Activated CD8-positive, alpha-beta T cell treated with anti-CD3 and anti-CD28 coated beads for 36 hours (primary cell): ENCODE data around the gene L1CAM. TPM values are rescaled to one million over a fixed set of nuclear protein-coding genes. Genes with fewer than 3 reads are reported as not detected.

ENCODE experiments used
- ATAC-seq: fragments of 200-7000 bp; cut with Tn5 transposase; one replicate; pipeline ENCODE4 v1.10.0; 2021; ENCODE audit warnings: mild to moderate bottlenecking, moderate library complexity
- CTCF ChIA-PET: fragments of 350-600 bp; sonication (Branson Sonifier 250); formaldehyde crosslinking; loops from one replicate; lab custom pipeline; 2021; ENCODE audit warnings: antibody characterized with exemption; lab: Charles Lee
- POLR2A ChIA-PET: fragments of 350-600 bp; sonication (Branson Sonifier 250); formaldehyde crosslinking; loops from one replicate; lab custom pipeline; 2021; ENCODE audit warnings: antibody characterized with exemption; lab: Charles Lee
- DNase-seq: peaks from one replicate; pipeline ENCODE4 v3.0.0-alpha.2; 2020
- H3K27ac Mint-ChIP-seq: one replicate; pipeline ENCODE4 v1.8.0; 2021; ENCODE audit warnings: mild to moderate bottlenecking, mixed read lengths
- H3K27me3 Mint-ChIP-seq: one replicate; pipeline ENCODE4 v1.8.0; 2021; ENCODE audit warnings: mixed read lengths
- H3K36me3 Mint-ChIP-seq: one replicate; pipeline ENCODE4 v1.8.0; 2021; ENCODE audit warnings: low read depth, mixed read lengths
- H3K4me1 Mint-ChIP-seq: one replicate; pipeline ENCODE4 v1.8.0; 2021; ENCODE audit warnings: low read depth, mixed read lengths
- H3K4me3 Mint-ChIP-seq: one replicate; pipeline ENCODE4 v1.8.0; 2021; ENCODE audit warnings: mild to moderate bottlenecking, moderate library complexity, mixed read lengths
- H3K9me3 Mint-ChIP-seq: one replicate; pipeline ENCODE4 v1.8.0; 2021; ENCODE audit warnings: mixed read lengths
- intact Hi-C: fragments of 100-400 bp; cut with micrococcal nuclease; formaldehyde crosslinking; loops from one replicate; pipeline ENCODE4 v1.10.0; 2022
- total RNA-seq, 2 experiments: library from RNA; stranded (reverse); gene quantifications; one replicate each; pipeline ENCODE4 v1.2.3, GENCODE V29; 2021
- TF ChIP-seq, protein P1 (sequence below): fragments of 200-600 bp; IDR thresholded peaks from one replicate; pipeline ENCODE4 v1.8.0; 2022; ENCODE audit warnings: antibody characterized with exemption, mild to moderate bottlenecking

The L1CAM gene
- total RNA-seq, 2 experiments from 2014 or later = 2.1 to 2.2 TPM

DNA sequence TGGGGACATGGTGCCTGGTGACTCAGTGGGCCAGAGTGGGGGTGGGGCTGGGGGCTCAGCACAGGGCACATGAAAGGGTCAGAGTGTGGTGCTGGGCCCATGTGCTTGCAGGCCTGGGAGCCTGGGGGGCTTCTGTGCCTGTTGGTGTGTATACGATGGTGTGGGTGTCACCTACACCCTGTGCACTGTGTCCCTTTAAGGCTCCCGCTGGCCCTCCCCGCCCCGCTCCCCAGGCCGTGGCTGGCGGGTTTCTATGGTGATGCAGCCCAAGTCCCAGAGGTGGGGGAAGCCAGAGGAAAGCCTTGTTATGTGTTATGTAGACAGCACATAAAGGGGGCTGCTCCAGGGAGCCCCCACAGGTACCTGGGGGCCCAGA lies 5.5 kb downstream of the L1CAM start:
- no peaks in the 10 kb centered on the region for H3K9me3 Mint-ChIP-seq
- ChIA-PET CTCF (no interaction called here), POLR2A (no interaction called here)
- no peak for DNase-seq
- no peaks in the 10 kb centered on the region for H3K36me3 Mint-ChIP-seq
- no peak overlapping the region for H3K27ac Mint-ChIP-seq
- no peak overlapping the region for H3K4me3 Mint-ChIP-seq
- H3K27me3 Mint-ChIP-seq = peaks cover 29% of the 10 kb centered on the region
- TF ChIP-seq, protein P1, sequence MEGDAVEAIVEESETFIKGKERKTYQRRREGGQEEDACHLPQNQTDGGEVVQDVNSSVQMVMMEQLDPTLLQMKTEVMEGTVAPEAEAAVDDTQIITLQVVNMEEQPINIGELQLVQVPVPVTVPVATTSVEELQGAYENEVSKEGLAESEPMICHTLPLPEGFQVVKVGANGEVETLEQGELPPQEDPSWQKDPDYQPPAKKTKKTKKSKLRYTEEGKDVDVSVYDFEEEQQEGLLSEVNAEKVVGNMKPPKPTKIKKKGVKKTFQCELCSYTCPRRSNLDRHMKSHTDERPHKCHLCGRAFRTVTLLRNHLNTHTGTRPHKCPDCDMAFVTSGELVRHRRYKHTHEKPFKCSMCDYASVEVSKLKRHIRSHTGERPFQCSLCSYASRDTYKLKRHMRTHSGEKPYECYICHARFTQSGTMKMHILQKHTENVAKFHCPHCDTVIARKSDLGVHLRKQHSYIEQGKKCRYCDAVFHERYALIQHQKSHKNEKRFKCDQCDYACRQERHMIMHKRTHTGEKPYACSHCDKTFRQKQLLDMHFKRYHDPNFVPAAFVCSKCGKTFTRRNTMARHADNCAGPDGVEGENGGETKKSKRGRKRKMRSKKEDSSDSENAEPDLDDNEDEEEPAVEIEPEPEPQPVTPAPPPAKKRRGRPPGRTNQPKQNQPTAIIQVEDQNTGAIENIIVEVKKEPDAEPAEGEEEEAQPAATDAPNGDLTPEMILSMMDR = no peak
- no peak for ATAC-seq
- intact Hi-C loops = no loop called here
- H3K4me1 Mint-ChIP-seq = peaks cover 18% of the 10 kb centered on the region

DNA sequence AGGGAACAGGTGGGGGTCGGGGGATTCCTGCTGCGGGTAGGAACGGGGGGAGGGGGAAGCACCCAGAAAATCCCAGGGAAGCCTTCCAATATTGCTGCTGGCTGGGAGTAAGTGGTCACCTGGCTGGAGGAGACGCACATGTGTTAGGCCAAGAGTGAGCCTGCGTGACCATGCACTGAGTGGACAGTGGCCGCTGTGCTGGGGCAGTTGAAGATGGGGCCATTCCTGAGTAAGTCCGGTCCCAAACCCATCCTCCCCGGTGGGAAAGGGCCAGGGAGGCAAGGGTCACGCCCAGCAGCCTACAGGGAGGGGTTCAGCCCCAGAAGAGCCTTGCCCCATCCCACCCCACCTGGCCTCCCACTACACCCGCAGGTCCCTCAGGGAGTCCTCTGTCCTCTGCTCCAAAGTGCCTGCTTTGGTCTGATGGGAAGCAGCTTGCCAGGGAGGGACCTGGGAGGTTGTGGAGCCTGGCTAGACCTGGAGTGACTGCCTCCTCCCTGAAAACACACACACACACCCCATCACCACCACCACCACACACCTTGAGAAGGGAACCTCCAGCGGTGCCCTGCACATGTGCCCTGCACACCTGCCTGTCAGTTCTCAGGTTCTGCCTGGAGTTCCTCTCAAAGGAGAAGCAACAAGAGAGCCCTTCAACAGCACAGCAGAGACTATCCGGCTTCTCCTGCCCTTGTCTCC lies 6.1 kb downstream of the L1CAM start:
- Mint-ChIP-seq H3K36me3 (no peaks in the 10 kb centered on the region), H3K9me3 (no peaks in the 10 kb centered on the region), H3K27me3 (peaks cover 26% of the 10 kb centered on the region), H3K4me3 (no peak overlapping the region), H3K4me1 (peaks cover 17% of the 10 kb centered on the region), H3K27ac (no peak overlapping the region)
- ATAC-seq = no peak
- CTCF ChIA-PET = no interaction called here
- POLR2A ChIA-PET = no interaction called here
- DNase-seq = no peak
- intact Hi-C loops = no loop called here
- TF ChIP-seq, protein P1 = no peak

DNA sequence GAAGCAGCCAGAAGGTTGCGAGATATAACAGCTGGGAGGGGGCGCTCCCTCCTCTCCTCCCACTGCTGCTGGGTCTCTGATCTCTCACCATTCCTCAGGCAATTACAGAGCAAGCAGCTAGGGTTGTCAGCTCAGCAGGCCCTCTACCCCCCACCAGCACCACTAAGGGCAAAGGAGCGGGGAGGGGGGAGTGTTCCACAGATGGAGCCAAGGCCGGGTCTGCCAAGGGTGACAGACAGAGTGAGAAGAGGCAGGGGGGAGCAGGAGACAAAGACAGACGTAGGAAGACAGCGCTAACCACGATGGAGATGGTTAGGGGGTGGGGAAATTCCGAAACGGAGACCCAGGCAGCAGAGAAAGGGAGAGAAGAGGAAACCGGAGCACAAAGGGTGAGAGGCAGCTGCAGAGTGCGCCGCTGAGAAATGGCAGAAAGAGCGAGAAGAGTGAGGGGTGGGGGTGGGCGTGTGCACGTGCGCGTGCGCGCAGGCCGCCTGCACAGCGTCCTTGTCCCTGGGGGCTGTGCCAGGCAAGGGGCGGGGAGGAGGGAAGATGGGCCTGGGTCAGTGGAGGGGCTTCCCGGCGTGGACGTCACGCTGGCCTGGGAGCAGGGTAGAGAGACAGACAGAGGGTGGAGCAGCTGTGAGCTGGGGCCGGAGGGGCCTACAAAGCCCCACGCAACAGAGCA lies 6.9 kb downstream of the L1CAM start:
- no peaks in the 10 kb centered on the region for H3K36me3 Mint-ChIP-seq
- CTCF ChIA-PET = interaction anchor here (1.0 kb wide), 1 partner anchor 46 kb away, joined by 3 read pairs; no protein-coding TSS in a partner anchor
- DNase-seq = peak; percentile 55
- H3K27me3 Mint-ChIP-seq = peaks cover 21% of the 10 kb centered on the region
- intact Hi-C loops = no loop called here
- no peaks in the 10 kb centered on the region for H3K9me3 Mint-ChIP-seq
- no peak overlapping the region for H3K27ac Mint-ChIP-seq
- POLR2A ChIA-PET = no interaction called here
- TF ChIP-seq, protein P1 = no peak
- peak; percentile 67 for ATAC-seq
- peaks cover 16% of the 10 kb centered on the region for H3K4me1 Mint-ChIP-seq
- peak overlapping the region; percentile 23 for H3K4me3 Mint-ChIP-seq

DNA sequence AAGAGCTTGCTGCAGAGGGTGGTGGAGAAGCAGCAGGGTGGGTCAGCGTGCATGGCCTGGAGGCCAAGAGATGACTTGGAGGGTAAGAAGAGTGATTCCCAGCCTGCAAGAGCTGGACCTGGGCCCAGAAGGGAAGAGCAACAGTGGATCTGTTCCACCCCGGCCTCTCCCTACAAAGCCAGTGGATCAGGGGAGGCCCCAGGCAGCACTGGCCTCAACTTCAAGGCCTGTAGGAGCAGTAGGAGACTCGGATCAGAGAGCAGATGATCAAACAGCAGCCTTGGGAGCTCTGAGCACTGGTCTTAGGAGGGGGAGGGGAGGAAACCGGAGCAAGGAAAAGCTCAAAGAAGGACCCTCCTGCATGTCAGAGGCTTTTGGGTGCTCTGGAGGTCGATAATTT lies 7.6 kb downstream of the L1CAM start:
- ChIA-PET POLR2A (no interaction called here), CTCF (interaction anchor here (1.0 kb wide), 2 partner anchors 11 to 47 kb away, joined by 3 read pairs; no protein-coding TSS in a partner anchor)
- H3K9me3 Mint-ChIP-seq = no peaks in the 10 kb centered on the region
- no peak for DNase-seq
- H3K27me3 Mint-ChIP-seq = peaks cover 19% of the 10 kb centered on the region
- intact Hi-C loops = no loop called here
- no peak overlapping the region for H3K4me3 Mint-ChIP-seq
- no peak for ATAC-seq
- H3K4me1 Mint-ChIP-seq = peaks cover 16% of the 10 kb centered on the region
- no peak overlapping the region for H3K27ac Mint-ChIP-seq
- TF ChIP-seq, protein P1 = no peak
- no peaks in the 10 kb centered on the region for H3K36me3 Mint-ChIP-seq
